ENCODE results near the gene TLNRD1.
"Not testable (repeated sequence)": the region's sequence is repeated elsewhere in the genome, so short reads cannot be mapped to it uniquely, and the experiment has no call there.

TLNRD1 gene
- total RNA-seq: 20.7 to 43.1 (median 33.0) reads per million in 4 experiments

- peak; percentile 57 for DNase-seq
Measured at GRCh38 chr15:81000624-81001151, at the start of gene TLNRD1. TSS of gene TLNRD1 (plus strand) at chr15:81000923. CDS start at chr15:81002272, 1,349 bp downstream.

DNA sequence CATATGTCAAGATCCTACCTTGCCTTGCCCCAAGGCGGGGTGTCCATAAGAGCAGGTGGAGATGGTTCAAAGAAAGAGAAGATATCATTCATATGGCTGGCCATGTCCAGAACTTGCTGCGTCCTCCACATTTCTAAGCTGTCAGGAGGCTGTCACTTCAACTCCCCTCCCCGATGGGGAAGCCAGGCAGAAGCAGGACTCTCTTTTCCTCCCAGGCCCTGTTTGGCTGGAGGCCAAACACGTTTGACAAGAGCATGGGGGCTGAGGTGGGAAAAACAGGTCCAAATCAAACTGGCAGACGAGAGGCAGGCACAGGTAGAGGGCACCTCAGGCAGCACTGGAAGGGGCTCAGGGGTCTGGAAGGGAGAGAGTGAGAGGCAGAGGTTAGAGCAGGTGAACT is 48.8 kb upstream of the TLNRD1 start:
- no peak for DNase-seq

DNA sequence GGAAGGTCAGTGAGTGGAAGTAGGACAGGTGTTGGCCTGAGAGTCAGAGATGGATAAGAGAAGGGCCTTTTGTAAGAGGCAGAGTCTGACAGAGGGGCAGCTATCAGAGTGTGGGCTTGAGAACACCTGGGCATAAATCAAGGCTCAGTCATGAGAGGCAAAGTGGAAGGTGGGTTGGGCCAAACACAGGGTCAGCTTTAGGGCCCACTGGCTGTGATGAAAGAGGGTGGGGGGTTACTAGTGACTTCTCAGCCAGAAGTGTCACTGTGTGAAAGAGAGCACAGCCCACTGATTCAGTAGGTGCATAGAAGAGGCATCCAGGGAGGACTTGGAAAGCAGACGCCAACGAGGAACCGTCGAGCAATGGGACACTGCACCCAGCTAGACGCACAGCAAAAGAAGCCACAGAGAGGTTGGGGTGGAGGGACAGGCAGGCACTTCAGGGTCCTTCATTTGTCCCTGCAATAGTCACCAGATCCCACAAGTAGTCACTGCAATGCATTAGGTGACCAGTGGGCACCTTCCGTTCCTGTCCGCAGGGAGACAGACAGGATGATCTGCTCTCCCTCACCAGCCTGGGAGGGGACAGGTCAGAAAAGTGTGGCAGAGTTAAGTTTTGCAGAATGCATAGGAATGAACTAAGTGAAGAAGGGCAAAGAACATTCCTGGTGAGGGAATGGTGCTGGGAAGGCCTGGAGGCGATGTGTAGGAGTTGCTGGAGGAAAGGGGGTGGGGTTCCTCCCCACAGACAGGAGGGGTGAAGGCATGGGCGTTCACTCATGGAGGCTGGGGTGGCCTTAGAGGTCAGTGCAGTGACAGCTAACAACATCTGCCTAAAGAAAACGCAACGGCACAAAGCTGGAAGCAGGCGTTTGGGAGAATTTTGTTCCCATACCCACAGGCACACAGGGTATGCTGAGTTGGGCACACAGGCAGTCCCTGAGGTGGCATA is 47.4 kb upstream of the TLNRD1 start:
- no peak for DNase-seq

DNA sequence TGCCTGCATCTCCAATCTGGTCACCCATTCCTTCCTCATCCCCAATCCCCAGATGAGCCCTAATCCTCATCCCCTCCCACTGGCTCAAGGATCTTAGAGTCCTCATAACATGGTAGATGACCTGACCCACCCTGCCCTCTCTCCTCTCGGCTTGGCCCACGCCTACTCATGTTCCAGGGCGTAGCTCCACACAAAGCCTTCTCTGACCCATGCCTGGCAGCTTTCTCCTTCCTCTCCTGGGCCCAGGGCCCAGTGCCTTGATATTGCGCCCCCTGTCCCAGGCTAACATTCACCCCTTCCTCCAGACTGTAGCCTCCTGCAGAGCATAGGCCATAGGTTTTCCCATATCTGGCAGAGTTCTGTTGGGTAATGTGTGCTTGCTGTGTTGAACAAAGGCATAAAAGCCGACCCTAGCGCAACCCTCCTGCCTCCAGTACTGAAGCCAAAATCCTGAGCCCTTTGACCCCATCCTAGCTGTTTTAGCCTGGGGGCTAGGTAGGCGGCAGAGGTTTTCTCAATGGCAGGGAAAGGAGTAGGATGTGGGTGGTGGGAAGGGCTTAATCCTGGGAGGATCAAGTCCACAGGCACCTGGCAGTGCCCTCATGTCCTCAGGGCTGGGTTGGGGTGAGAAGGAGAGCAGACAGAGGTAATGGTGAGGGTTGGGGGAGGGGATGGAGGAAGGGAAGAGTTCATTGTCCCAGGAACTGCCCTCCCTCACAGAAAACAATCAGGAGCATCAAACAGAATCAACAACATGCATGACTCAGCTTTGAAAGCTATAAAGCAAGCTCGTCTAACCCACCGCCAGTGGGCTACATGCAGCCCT is 46.6 kb upstream of the TLNRD1 start:
- DNase-seq: no peak

DNA sequence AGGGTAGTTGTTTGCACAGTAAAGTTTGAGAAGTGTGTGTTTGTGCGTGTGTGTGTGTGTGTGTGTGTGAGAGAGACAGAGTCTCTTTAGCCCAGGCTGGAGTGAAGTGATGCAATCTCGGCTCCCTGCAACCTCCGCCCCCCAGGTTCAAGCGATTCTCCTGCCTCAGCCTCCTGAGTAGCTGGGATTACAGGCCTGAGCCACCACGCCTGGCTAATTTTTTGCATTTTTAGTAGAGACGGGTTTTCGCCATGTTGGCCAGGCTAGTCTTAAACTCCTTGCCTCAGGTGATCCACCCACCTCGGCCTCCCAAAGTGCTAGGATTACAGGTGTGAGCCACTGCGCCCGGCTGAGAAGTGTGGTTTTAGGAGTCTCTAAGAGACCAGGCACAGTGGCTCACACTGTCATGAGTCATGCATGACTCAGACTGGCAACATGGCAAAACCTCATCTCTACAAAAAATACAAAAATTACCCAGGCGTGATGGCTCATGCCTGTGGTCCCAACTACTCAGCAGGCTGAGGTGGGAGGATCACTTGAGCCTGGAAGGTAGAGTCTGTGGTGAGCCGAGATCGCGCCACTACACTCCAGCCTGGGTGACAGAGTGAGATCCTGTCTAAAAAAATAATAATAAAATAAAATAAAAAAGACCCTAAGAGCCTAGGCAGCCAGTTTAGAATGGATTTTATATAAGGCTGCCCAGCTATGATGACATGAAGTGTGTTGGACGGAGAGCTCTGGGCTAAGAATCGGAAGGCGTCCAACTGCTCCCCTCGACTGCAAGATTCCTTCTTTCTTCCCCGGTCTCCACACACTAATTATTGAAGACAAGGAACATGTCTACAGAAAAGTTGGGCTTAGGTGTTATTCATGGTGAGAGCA is 44.9 kb upstream of the TLNRD1 start:
- not testable (repeated sequence) for DNase-seq

DNA sequence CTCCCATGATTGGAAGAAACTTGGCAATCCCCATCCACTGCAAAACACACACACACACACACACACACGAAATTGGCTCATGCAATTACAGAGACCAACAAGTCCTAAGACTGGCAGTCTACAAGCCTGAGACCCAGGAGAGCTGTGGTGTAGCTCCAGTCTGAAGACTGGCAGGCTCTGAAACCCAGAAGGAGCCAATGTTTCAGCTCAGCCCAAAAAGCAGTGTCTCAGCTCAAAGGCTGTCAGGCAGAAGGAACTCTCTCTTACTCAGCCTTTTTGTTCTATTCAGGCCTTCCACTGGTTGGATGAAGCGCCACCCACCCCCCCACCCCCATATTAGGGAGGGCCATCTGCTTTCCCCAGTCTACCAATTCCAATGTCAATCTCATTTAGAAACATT is 43.2 kb upstream of the TLNRD1 start:
- no peak for DNase-seq

GRCh38 chr15:80957976-80958375 is 42.7 kb upstream of the TLNRD1 start:
- no peak for DNase-seq

GRCh38 chr15:80958818-80959495 is 41.8 kb upstream of the TLNRD1 start:
- no peak for DNase-seq

GRCh38 chr15:80965454-80965853 is 35.3 kb upstream of the TLNRD1 start:
- DNase-seq: not testable (repeated sequence)

- no peak for DNase-seq
Measured at GRCh38 chr15:80966431-80967197, 34.1 kb upstream of the TLNRD1 start.

GRCh38 chr15:80967451-80967850 is 33.3 kb upstream of the TLNRD1 start:
- no peak for DNase-seq

GRCh38 chr15:80967991-80968510 is 32.7 kb upstream of the TLNRD1 start:
- no peak for DNase-seq

DNA sequence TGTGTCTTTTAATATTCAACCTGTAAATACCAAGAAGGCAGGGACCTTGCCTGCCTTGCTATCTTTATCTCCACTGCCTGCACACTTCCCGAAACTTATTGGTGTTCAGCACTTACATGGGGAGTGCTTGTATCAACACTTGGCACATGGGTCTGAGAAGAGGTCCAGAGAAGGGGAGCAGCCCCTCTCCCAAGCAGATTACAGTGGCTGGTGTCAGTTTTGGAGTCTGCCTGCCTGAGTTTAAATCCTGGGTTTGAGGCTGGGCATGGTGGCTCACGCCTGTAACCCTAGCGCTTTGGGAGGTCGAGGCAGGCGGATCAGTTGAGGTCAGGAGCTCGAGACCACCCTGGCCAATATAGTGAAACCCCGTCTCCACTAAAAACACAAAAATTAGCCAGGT is 31.4 kb upstream of the TLNRD1 start:
- no peak for DNase-seq

DNA sequence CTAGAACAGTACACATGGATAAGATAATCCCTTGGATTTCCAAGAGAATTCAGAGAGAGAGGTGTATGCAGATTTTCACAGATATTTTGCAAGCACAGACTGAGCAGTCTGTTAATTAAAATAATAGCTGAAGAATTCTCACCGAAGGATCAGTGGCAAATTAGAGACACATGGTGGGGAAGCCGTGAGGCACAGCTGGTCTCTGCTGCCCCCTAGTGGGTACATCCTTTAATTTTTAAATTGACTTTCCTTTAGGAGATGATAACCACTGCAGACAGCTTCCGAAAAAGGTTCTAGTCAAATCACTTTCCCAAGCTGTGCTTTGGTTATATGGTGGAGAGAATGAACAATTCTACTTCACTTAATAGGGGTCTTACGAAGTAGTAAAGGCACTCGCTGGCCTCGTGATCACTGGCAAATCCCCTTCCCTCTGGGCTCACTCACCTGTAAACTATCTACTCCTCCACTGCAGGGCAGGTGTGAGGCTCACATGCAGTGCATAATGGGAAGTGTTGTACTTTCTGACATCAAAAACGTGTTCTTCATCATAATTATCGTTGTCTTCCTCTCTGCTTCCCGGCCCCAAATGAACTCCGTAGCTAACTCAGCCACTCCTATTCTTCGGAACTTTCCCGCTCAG is 30.6 kb upstream of the TLNRD1 start:
- DNase-seq: peak; percentile 25

- no peak for DNase-seq
Measured at GRCh38 chr15:80970658-80971057, 30.1 kb upstream of the TLNRD1 start.

DNA sequence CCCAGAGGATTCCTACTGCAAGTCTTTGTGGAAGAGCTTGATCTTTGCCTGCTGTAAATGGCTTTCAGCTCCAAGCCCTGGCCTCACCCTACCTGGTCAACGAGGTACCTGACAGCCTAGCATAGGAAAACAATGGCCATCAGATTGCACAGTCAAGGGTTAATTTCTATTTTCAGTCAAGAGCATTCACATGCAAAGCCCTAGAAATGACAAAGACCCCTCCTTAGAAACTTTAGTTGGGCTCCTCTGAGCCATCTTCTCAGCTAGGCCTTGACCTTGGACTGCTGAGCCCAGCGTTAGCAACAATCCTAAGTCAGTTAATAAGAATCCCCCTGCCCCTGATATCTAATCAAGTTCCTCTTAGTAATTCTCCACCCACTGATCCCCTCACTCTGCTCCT is 29.6 kb upstream of the TLNRD1 start:
- no peak for DNase-seq

GRCh38 chr15:80972276-80972675 is 28.4 kb upstream of the TLNRD1 start:
- no peak for DNase-seq

DNA sequence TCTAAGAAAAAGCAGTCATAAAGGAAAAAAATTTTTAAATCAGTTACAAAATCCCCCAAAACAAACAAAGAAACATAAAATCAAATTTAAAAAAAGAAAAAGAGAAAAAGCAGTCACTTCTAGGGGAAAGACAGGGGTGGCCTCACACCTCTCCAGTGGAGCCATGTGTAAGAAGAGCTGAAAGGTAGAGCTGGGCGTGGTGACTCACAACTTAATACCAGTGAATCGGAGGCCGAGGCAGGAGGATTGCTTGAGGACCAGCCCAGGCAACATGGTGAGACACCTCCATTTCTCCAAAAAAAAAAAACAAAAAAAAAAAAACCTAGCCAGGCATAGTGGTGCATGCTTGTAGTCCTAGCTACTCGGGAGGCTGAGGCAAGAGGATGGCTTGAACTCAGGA is 25.8 kb upstream of the TLNRD1 start:
- DNase-seq: no peak

DNA sequence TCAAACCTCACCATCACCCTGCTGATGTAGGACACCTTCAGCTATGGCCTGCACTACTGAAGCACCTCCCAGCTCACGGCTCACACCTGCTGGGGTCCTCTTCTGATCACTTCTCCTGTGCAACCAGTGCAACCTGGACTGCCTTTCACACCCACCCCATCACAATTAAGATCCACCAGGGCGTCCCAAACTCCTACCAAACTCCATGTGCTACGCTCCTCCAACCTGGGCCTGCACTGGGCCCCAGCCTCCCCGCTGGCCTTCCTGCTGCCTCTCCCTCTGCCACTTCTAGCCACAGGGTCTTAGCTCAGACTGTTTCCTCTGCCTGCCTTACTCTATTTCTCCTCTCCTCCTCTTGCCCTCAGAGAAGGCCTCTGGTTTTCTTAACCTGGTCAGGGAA is 23.9 kb upstream of the TLNRD1 start:
- DNase-seq: no peak

GRCh38 chr15:80977627-80978036 is 23.1 kb upstream of the TLNRD1 start:
- no peak for DNase-seq
